Adrenal gland (tissue), 12 donors: ENCODE measurements around the gene CCDC9. TPM values are rescaled to one million over a fixed set of nuclear protein-coding genes. Genes with fewer than 3 reads are reported as not detected.

Experiments used
- DNase-seq, 7 donors: peaks; one replicate each; pipeline ENCODE4 v3.0.0-alpha.2; 2019 to 2020
- H3K27ac ChIP-seq, 5 donors: fragments of 200-600 bp; sonication (generic) in 4 of 5; 1 replicate in 3 of 5; 2 replicates in 2 of 5; pipeline versions ENCODE4 v1.5.1 to v1.8.0; 2016 to 2020; ENCODE audit warnings: mild to moderate bottlenecking in 1 of 5
- H3K27me3 ChIP-seq: fragments of 200-600 bp; 2 replicates; pipeline ENCODE4 v1.8.0; 2021
- H3K36me3 ChIP-seq, 2 donors: fragments of 200-600 bp; replicated peaks in 1 of 2; 1 replicate in 1 of 2; 2 replicates in 1 of 2; pipeline versions ENCODE4 v1.5.1 to v1.8.0; 2018 to 2022
- H3K4me1 ChIP-seq, 2 donors: fragments of 200-600 bp; replicated peaks in 1 of 2; 1 replicate in 1 of 2; 2 replicates in 1 of 2; pipeline versions ENCODE4 v1.5.1 to v1.8.0; 2018 to 2021
- H3K4me3 ChIP-seq, 4 donors: fragments of 200-600 bp; sonication (generic) in 3 of 4; one replicate each; pipeline ENCODE4 v1.5.1; 2016 to 2018
- H3K9me3 ChIP-seq, 3 donors: fragments of 200-600 bp; sonication (generic) in 1 of 3; replicated peaks in 1 of 3; 1 replicate in 2 of 3; 2 replicates in 1 of 3; pipeline versions ENCODE4 v1.5.1 to v1.8.0; 2016 to 2021
- POLR2A ChIP-seq, 2 donors: fragments of 450-650 bp; IDR thresholded peaks; one replicate each; pipeline ENCODE4 v1.6.1; 2017; ENCODE audit warnings: antibody characterized with exemption in 2 of 2, mild to moderate bottlenecking in 2 of 2, moderate library complexity in 1 of 2
- WGBS, 4 donors: extraction: QIAGEN DNeasy Blood & Tissue Kit in 2 of 4; methylation state at CpG; one replicate each; pipeline versions ENCODE4 v1.1.5 to v1.1.7; 2013 to 2017; 5-methylcytosine and 5-hydroxymethylcytosine counted together
- intact Hi-C, 2 donors: fragments of 100-400 bp; cut with DNase I; formaldehyde crosslinking; loops; one replicate each; pipeline versions ENCODE4 v1.14.1 to v1.15.0; 2022 to 2023
- polyA plus RNA-seq, 3 donors: library from polyadenylated mRNA; stranded (reverse); fragments of 200-250 nt in 2 of 3; fragments of 350-450 nt in 1 of 3; fragmentation: Illumina TruSeq in 1 of 3; extraction: RNeasy Lipid Tissue Mini Kit (QIAGEN cat#74804) in 1 of 3; gene quantifications; one replicate each; pipeline ENCODE4 v1.2.3, GENCODE V29; 2013 to 2014
- total RNA-seq, 9 donors: library from RNA; depleted of rRNA in 4 of 9; stranded (reverse); fragments of >200 nt in 4 of 9; fragments of 120-200 nt in 1 of 9; fragmentation: NEBNext Ultra II Directional in 1 of 9; extraction: Animal tissue kit (Norgen Biotek cat#: 25700) in 1 of 9; gene quantifications; one replicate each; pipeline versions ENCODE4 v1.1.0 to v1.2.4, GENCODE V29; 2013 to 2023
- TF ChIP-seq, protein P1 (sequence below), 6 experiments: fragments of 450-650 bp in 4 of 6; fragments of 200-600 bp in 2 of 6; sonication (generic) in 1 of 6; IDR thresholded peaks; 1 replicate in 5 of 6; 2 replicates in 1 of 6; pipeline versions ENCODE4 v1.5.1 to v1.8.0; 2016 to 2021; ENCODE audit warnings: antibody characterized with exemption in 6 of 6, mild to moderate bottlenecking in 2 of 6, moderate library complexity in 1 of 6
- donor health status: healthy with polysubstance abuse.
- donor health status: Bipolar disorder and iron deficiency.
- donor health status: DM: yes; HTN: yes; CAD: no.
- donor health status: DM: no; HTN: no; CAD: no.
- donor health status: DM: no; HTN: no; CAD: no.
- donor health status: DM: yes; HTN: yes; CAD: no.

The CCDC9 gene
- total and polyA plus RNA-seq, 12 donors = 6.0 to 86.5 (median 31.1) TPM

DNA sequence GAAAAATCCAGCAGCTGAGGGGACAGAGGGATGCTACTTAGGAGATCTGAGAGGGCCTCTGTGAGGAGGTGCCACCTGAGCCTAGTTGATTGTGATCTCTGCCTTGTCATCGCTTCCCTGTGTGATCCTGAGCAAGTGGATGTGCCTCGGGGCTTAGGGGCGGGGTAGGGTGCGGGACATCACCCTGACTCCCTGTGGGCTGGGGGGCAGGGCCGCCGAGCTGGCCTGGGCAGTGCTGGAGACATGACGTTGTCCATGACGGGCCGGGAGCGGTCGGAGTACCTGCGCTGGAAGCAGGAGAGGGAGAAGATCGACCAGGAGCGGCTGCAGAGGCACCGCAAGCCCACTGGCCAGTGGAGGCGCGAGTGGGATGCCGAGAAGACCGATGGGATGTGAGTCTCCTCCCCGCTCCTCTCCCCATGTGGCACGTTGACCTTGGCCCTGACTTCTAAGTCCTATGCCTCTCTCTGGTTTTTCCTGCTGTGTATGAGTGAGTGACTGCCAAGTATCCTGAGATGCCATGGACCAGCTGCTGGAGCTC, 10.1 kb downstream of the CCDC9 start:
- peak in 5 of 7 donors; percentile 34 to 64 (median 45) for DNase-seq
- peaks cover 0 to 87% of the 10 kb centered on the region in 2 donors for H3K36me3 ChIP-seq
- TF ChIP-seq POLR2A (IDR thresholded peaks at IDR 0.05) = no peak
- TF ChIP-seq, protein P1, sequence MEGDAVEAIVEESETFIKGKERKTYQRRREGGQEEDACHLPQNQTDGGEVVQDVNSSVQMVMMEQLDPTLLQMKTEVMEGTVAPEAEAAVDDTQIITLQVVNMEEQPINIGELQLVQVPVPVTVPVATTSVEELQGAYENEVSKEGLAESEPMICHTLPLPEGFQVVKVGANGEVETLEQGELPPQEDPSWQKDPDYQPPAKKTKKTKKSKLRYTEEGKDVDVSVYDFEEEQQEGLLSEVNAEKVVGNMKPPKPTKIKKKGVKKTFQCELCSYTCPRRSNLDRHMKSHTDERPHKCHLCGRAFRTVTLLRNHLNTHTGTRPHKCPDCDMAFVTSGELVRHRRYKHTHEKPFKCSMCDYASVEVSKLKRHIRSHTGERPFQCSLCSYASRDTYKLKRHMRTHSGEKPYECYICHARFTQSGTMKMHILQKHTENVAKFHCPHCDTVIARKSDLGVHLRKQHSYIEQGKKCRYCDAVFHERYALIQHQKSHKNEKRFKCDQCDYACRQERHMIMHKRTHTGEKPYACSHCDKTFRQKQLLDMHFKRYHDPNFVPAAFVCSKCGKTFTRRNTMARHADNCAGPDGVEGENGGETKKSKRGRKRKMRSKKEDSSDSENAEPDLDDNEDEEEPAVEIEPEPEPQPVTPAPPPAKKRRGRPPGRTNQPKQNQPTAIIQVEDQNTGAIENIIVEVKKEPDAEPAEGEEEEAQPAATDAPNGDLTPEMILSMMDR (IDR thresholded peaks at IDR 0.05) = no peak
- no peaks in the 10 kb centered on the region for H3K27me3 ChIP-seq
- intact Hi-C loops = no loop called here
- H3K27ac ChIP-seq = peak overlapping the region in 1 of 5 donors; percentile 40
- H3K4me1 ChIP-seq = no peaks in the 10 kb centered on the region
- no peak overlapping the region for H3K4me3 ChIP-seq
- WGBS, 4 donors = 73 to 83% (median 79%) methylated on average over 19 to 21 of the region's 21 CpGs
- no peaks in the 10 kb centered on the region for H3K9me3 ChIP-seq

GRCh38 chr19:47267350-47267759, 11.0 kb downstream of the CCDC9 start:
- Histone ChIP-seq H3K4me1 (no peaks in the 10 kb centered on the region), H3K36me3 (peaks cover 0 to 80% of the 10 kb centered on the region in 2 donors), H3K9me3 (no peaks in the 10 kb centered on the region), H3K27me3 (no peaks in the 10 kb centered on the region), H3K27ac (no peak overlapping the region), H3K4me3 (no peak overlapping the region)
- DNase-seq = no peak
- TF ChIP-seq, protein P1 (IDR thresholded peaks at IDR 0.05) = no peak
- TF ChIP-seq POLR2A (IDR thresholded peaks at IDR 0.05) = no peak
- 79 to 100% (median 92%) methylated on average over 5 to 14 of the region's 14 CpGs for WGBS, 4 donors
- intact Hi-C loops = no loop called here

DNA sequence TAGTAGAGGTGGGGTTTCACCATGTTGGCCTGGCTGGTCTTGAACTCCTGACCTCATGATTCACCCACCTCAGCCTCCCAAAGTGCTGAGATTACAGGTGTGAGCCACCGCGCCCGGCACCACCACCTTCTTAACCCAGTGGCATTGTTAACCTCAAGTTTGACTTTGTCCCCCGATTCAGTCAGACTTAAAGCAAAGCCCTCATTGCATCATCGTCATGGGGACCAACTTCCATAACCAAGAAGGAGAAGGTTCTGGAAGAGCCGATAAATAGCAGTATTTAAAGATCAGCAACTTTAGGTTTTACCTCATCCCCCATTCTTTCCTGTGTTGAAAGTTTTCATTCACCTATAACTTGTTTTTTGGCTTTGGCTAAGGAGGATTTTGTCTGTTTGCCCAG, 11.7 kb downstream of the CCDC9 start:
- Histone ChIP-seq H3K4me3 (no peak overlapping the region), H3K27me3 (no peaks in the 10 kb centered on the region), H3K27ac (no peak overlapping the region), H3K36me3 (peaks cover 0 to 73% of the 10 kb centered on the region in 2 donors), H3K4me1 (peaks cover 3 to 5% of the 10 kb centered on the region in 2 donors), H3K9me3 (no peaks in the 10 kb centered on the region)
- TF ChIP-seq POLR2A (IDR thresholded peaks at IDR 0.05) = no peak
- TF ChIP-seq, protein P1 (IDR thresholded peaks at IDR 0.05) = no peak
- intact Hi-C loops = no loop called here
- no peak for DNase-seq
- WGBS, 4 donors = 84 to 91% (median 87%) methylated on average over 6 of the region's 6 CpGs

DNA sequence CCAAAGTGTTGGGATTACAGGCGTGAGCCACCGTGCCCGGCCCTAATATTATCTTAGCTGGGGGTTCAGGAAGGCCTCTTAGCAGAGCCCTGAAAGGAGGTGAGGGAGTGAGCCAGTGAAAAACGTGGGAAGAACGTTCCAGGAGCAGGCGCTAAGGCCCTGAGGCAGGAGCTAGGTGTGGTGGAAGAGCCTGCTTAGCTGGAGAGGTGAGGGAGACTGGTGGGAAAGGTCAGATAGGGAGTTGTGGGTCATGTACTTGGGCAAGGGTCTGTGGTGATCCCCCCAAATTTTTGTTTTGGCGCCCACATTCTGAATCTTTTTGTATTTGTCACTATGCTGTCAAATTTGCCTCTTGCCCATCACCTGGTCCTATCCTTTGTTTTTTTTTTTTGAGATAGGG, 13.3 kb downstream of the CCDC9 start:
- Histone ChIP-seq H3K9me3 (no peaks in the 10 kb centered on the region), H3K27ac (no peak overlapping the region), H3K36me3 (peaks cover 0 to 58% of the 10 kb centered on the region in 2 donors), H3K4me3 (no peak overlapping the region), H3K4me1 (peaks cover 3 to 6% of the 10 kb centered on the region in 2 donors), H3K27me3 (no peaks in the 10 kb centered on the region)
- WGBS, 4 donors = 91 to 93% (median 93%) methylated on average over 7 of the region's 7 CpGs
- DNase-seq = no peak
- TF ChIP-seq, protein P1 (IDR thresholded peaks at IDR 0.05) = no peak
- no peak for TF ChIP-seq POLR2A (IDR thresholded peaks at IDR 0.05)
- intact Hi-C loops = no loop called here
